Measurements from ENCODE around the gene IGFBP6. TPM values are rescaled to one million over a fixed set of nuclear protein-coding genes. Genes with fewer than 3 reads are reported as not detected.

The IGFBP6 gene
- total RNA-seq, result 7.0 to 10.0 TPM (median 8.9 TPM) in 3 replicates
- long read RNA-seq, transcript IGFBP6-201 (4 exons, 1,169 nt), result major isoform, 9 of 9 reads
- long read RNA-seq, partial matches to known transcripts, result 0 of 9 reads
- long read RNA-seq, other reads (novel, unspliced or antisense), result 0 of 9 reads

DNA sequence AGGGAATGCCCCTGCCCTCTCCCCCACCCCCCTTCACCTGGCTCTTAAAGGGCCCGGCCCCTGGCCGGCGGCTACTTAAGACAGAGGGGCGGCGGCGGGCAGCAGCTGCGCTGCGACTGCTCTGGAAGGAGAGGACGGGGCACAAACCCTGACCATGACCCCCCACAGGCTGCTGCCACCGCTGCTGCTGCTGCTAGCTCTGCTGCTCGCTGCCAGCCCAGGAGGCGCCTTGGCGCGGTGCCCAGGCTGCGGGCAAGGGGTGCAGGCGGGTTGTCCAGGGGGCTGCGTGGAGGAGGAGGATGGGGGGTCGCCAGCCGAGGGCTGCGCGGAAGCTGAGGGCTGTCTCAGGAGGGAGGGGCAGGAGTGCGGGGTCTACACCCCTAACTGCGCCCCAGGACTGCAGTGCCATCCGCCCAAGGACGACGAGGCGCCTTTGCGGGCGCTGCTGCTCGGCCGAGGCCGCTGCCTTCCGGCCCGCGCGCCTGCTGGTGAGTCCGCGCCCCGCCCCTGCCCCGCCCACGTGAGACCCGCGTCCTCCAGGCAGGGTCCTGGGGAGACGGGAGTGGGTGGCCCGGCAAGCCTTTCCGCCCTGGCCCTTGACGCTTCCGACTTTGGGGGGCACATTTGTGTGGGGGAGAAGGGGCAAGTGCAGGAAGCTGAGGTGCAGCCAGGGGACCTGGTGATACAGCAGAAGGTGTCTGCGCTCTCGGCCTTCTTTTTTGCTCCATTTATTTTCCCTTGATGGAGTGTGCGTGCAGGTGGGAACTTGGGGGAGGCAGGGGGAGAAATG lies at the start of gene IGFBP6:
Gene IGFBP6 (plus strand): TSS at position 104 of the 790 bp plus-strand sequence. CDS start 51 bp downstream, at position 155.
- no peaks in the 10 kb centered on the region for H3K9me3 Mint-ChIP-seq (ENCODE audit: low read depth)
- H3K4me3 Mint-ChIP-seq (ENCODE audit: unreplicated experiment), result peak within 1 kb of the TSS; percentile 76
- H3K27ac Mint-ChIP-seq (ENCODE audit: unreplicated experiment), result peak within 1 kb of the TSS; percentile 93
- no peaks in the 10 kb centered on the region for H3K27me3 Mint-ChIP-seq (ENCODE audit: low read depth)
- TF ChIP-seq, protein P1, sequence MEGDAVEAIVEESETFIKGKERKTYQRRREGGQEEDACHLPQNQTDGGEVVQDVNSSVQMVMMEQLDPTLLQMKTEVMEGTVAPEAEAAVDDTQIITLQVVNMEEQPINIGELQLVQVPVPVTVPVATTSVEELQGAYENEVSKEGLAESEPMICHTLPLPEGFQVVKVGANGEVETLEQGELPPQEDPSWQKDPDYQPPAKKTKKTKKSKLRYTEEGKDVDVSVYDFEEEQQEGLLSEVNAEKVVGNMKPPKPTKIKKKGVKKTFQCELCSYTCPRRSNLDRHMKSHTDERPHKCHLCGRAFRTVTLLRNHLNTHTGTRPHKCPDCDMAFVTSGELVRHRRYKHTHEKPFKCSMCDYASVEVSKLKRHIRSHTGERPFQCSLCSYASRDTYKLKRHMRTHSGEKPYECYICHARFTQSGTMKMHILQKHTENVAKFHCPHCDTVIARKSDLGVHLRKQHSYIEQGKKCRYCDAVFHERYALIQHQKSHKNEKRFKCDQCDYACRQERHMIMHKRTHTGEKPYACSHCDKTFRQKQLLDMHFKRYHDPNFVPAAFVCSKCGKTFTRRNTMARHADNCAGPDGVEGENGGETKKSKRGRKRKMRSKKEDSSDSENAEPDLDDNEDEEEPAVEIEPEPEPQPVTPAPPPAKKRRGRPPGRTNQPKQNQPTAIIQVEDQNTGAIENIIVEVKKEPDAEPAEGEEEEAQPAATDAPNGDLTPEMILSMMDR (IDR thresholded peaks at IDR 0.05), result peak; percentile 20
- no peaks in the 10 kb centered on the region for H3K36me3 Mint-ChIP-seq (ENCODE audit: low read depth)
- DNase-seq (ENCODE audit: low spot score), result no peak
- peaks cover 24% of the 10 kb centered on the region for H3K4me1 Mint-ChIP-seq (ENCODE audit: low read depth)

DNA sequence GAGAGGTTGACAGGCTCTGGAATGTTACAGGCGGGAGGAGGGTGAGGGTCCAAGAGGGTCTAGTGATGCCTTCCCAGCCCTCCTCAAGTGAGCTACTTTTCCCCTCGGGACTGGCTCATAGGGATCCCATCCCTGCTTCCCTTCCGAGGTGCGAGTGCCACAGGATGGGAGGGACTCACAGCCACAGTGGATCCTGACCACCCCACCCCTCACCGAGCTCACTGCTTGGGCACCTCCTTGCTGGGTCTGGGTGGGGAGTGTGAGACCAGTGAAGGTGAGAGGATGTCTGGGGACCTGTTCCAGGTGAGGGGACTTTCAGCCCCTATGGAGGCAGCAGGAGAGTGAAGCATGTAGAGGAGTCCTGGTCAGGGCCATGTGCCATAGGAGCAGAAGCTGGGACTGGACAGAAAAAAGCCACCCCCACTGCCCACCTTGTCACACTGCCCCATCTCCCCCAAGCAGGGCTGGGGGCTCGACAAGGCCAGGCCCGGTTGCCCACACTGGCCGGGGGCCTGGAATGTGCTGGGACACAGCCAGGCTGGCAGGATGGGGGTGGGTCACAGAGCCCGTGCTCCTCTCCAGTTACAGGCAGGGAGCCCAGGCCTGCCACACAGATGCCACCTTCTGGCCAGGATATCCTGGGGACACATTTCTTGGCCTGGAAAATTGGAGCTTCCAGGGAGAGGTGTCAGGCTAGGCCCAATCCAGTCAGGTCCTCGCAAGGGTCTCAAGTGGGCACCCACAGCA lies 49.3 kb upstream of the IGFBP6 start:
- Mint-ChIP-seq H3K4me3 (ENCODE audit: unreplicated experiment) (peak overlapping the region; percentile 88), H3K4me1 (ENCODE audit: low read depth) (peaks cover 82% of the 10 kb centered on the region), H3K36me3 (ENCODE audit: low read depth) (peaks cover 2% of the 10 kb centered on the region), H3K27ac (ENCODE audit: unreplicated experiment) (peak overlapping the region; percentile 99), H3K27me3 (ENCODE audit: low read depth) (no peaks in the 10 kb centered on the region), H3K9me3 (ENCODE audit: low read depth) (no peaks in the 10 kb centered on the region)
- TF ChIP-seq, protein P1 (IDR thresholded peaks at IDR 0.05), result peak; percentile 78
- DNase-seq (ENCODE audit: low spot score), result peak; percentile 92

GRCh38 chr12:53048780-53049401 lies 48.6 kb upstream of the IGFBP6 start:
- Mint-ChIP-seq H3K4me1 (ENCODE audit: low read depth) (peaks cover 87% of the 10 kb centered on the region), H3K36me3 (ENCODE audit: low read depth) (peaks cover 2% of the 10 kb centered on the region), H3K9me3 (ENCODE audit: low read depth) (no peaks in the 10 kb centered on the region), H3K4me3 (ENCODE audit: unreplicated experiment) (peak overlapping the region; percentile 88), H3K27me3 (ENCODE audit: low read depth) (no peaks in the 10 kb centered on the region), H3K27ac (ENCODE audit: unreplicated experiment) (peak overlapping the region; percentile 99)
- peak; percentile 83 for DNase-seq (ENCODE audit: low spot score)
- TF ChIP-seq, protein P1 (IDR thresholded peaks at IDR 0.05), result peak; percentile 50

GRCh38 chr12:53049571-53050318 lies 47.7 kb upstream of the IGFBP6 start, which contains the start of gene TNS2:
TSS of gene TNS2 (plus strand) at chr12:53050065. CDS start at chr12:53050186, 121 bp downstream.
- peak within 1 kb of the TSS; percentile 88 for H3K4me3 Mint-ChIP-seq (ENCODE audit: unreplicated experiment)
- no peaks in the 10 kb centered on the region for H3K9me3 Mint-ChIP-seq (ENCODE audit: low read depth)
- H3K4me1 Mint-ChIP-seq (ENCODE audit: low read depth), result peaks cover 85% of the 10 kb centered on the region
- H3K27ac Mint-ChIP-seq (ENCODE audit: unreplicated experiment), result peak within 1 kb of the TSS; percentile 99
- peak; percentile 92 for DNase-seq (ENCODE audit: low spot score)
- TF ChIP-seq, protein P1 (IDR thresholded peaks at IDR 0.05), result no peak
- H3K36me3 Mint-ChIP-seq (ENCODE audit: low read depth), result peaks cover 4% of the 10 kb centered on the region
- H3K27me3 Mint-ChIP-seq (ENCODE audit: low read depth), result no peaks in the 10 kb centered on the region

All from chondrocyte (in vitro differentiated cells).